Liver (tissue), 9 donors: ENCODE data around the gene DNAH8. TPM values are rescaled to one million over a fixed set of nuclear protein-coding genes. Genes with fewer than 3 reads are reported as not detected.

Experiments used
- DNase-seq: peaks from one replicate; pipeline ENCODE4 v3.0.0-alpha.2; 2017; ENCODE audit warnings: low spot score
- H3K27ac ChIP-seq, 2 donors: one replicate each; pipeline ENCODE4 v1.7.0; 2013; ENCODE audit warnings: inconsistent platforms in 2 of 2, low read length in 2 of 2, control low read depth in 1 of 2, low read depth in 1 of 2, mild to moderate bottlenecking in 1 of 2
- H3K27me3 ChIP-seq, 4 donors: one replicate each; pipeline versions ENCODE4 v1.6.1 to v1.7.0; 2013; ENCODE audit warnings: low read length in 3 of 4, inconsistent platforms in 1 of 4, mild to moderate bottlenecking in 1 of 4, moderate library complexity in 1 of 4; ENCODE audit not compliant: control insufficient read depth in 4 of 4, insufficient read depth in 4 of 4
- H3K36me3 ChIP-seq, 4 donors: one replicate each; pipeline versions ENCODE4 v1.6.1 to v1.7.0; 2013; ENCODE audit warnings: low read length in 3 of 4, mild to moderate bottlenecking in 3 of 4, low read depth in 1 of 4, moderate library complexity in 1 of 4; ENCODE audit not compliant: control insufficient read depth in 4 of 4, insufficient read depth in 3 of 4
- H3K4me1 ChIP-seq, 4 donors: one replicate each; pipeline versions ENCODE4 v1.6.1 to v1.7.0; 2013; ENCODE audit warnings: low read length in 3 of 4, mild to moderate bottlenecking in 3 of 4, moderate library complexity in 1 of 4; ENCODE audit not compliant: control insufficient read depth in 4 of 4, insufficient read depth in 4 of 4
- H3K4me3 ChIP-seq, 3 donors: one replicate each; pipeline versions ENCODE4 v1.6.1 to v1.7.0; 2013; ENCODE audit warnings: low read length in 3 of 3, control low read depth in 1 of 3, low read depth in 1 of 3, mild to moderate bottlenecking in 1 of 3
- H3K9ac ChIP-seq, 2 donors: one replicate each; pipeline ENCODE4 v1.7.0; 2013; ENCODE audit warnings: low read length in 2 of 2, mild to moderate bottlenecking in 2 of 2, moderate library complexity in 2 of 2, control low read depth in 1 of 2, low read depth in 1 of 2
- H3K9me3 ChIP-seq, 4 donors: one replicate each; pipeline versions ENCODE4 v1.6.1 to v1.7.0; 2013; ENCODE audit warnings: low read length in 3 of 4; ENCODE audit not compliant: control insufficient read depth in 4 of 4
- ATF3 ChIP-seq: IDR thresholded peaks from 2 replicates; pipeline ENCODE4 v1.6.1; 2016; ENCODE audit warnings: antibody characterized with exemption
- CTCF ChIP-seq: fragments of 150-350 bp; IDR thresholded peaks from 2 replicates; pipeline ENCODE4 v1.5.1; 2017; ENCODE audit warnings: improper control_type of control experiment, low read depth, low read length; ENCODE audit not compliant: missing input control
- EGR1 ChIP-seq, 2 donors: IDR thresholded peaks; 2 replicates each; pipeline ENCODE4 v1.6.1; 2016 to 2018; ENCODE audit warnings: antibody characterized with exemption in 2 of 2, low read depth in 2 of 2
- FOXA1 ChIP-seq: IDR thresholded peaks from 2 replicates; pipeline ENCODE4 v1.6.1; 2016; ENCODE audit warnings: antibody characterized with exemption
- FOXA2 ChIP-seq: IDR thresholded peaks from 2 replicates; pipeline ENCODE4 v1.6.1; 2016; ENCODE audit warnings: antibody characterized with exemption
- GABPA ChIP-seq, 2 donors: IDR thresholded peaks in 1 of 2; conservative IDR thresholded peaks in 1 of 2; 2 replicates each; pipeline ENCODE4 v1.6.1; 2016; ENCODE audit warnings: antibody characterized with exemption in 2 of 2, mild to moderate bottlenecking in 1 of 2, moderate library complexity in 1 of 2
- HNF4A ChIP-seq, 2 donors: conservative IDR thresholded peaks; 2 replicates each; pipeline ENCODE4 v1.6.1; 2016; ENCODE audit warnings: antibody characterized with exemption in 2 of 2, mild to moderate bottlenecking in 2 of 2
- HNF4G ChIP-seq: IDR thresholded peaks from 2 replicates; pipeline ENCODE4 v1.6.1; 2016; ENCODE audit warnings: antibody characterized with exemption
- JUND ChIP-seq, 2 donors: IDR thresholded peaks; 2 replicates each; pipeline ENCODE4 v1.6.1; 2016; ENCODE audit warnings: antibody characterized with exemption in 2 of 2
- MAX ChIP-seq: IDR thresholded peaks from 2 replicates; pipeline ENCODE4 v1.6.1; 2016; ENCODE audit warnings: antibody characterized with exemption
- NR2F2 ChIP-seq: IDR thresholded peaks from 2 replicates; pipeline ENCODE4 v1.6.1; 2016; ENCODE audit warnings: antibody characterized with exemption
- RAD21 ChIP-seq, 2 donors: IDR thresholded peaks; 2 replicates each; pipeline ENCODE4 v1.6.1; 2016; ENCODE audit warnings: antibody characterized with exemption in 2 of 2, mild to moderate bottlenecking in 2 of 2
- REST ChIP-seq: IDR thresholded peaks from 2 replicates; pipeline ENCODE4 v1.6.1; 2016; ENCODE audit warnings: antibody characterized with exemption, mild to moderate bottlenecking
- RXRA ChIP-seq, 2 donors: IDR thresholded peaks; 2 replicates each; pipeline ENCODE4 v1.6.1; 2017 to 2018; ENCODE audit warnings: antibody characterized with exemption in 2 of 2, mild to moderate bottlenecking in 1 of 2
- SP1 ChIP-seq: IDR thresholded peaks from 2 replicates; pipeline ENCODE4 v1.6.1; 2018; ENCODE audit warnings: antibody characterized with exemption, mild to moderate bottlenecking
- TAF1 ChIP-seq: conservative IDR thresholded peaks from 2 replicates; pipeline ENCODE4 v1.6.1; 2016; ENCODE audit warnings: antibody characterized with exemption, mild to moderate bottlenecking
- YY1 ChIP-seq: IDR thresholded peaks from 2 replicates; pipeline ENCODE4 v1.6.1; 2016; ENCODE audit warnings: antibody characterized with exemption, mild to moderate bottlenecking
- ZBTB33 ChIP-seq: IDR thresholded peaks from 2 replicates; pipeline ENCODE4 v1.6.1; 2016; ENCODE audit warnings: antibody characterized with exemption
- WGBS: extraction: QIAGEN DNeasy Blood & Tissue Kit; methylation state at CpG from one replicate; pipeline ENCODE4 v1.1.7; 2013; 5-methylcytosine and 5-hydroxymethylcytosine counted together
- polyA plus RNA-seq, 2 donors: library from polyadenylated mRNA; stranded (reverse) in 1 of 2; unstranded in 1 of 2; fragments of 200-250 nt in 1 of 2; fragments of >200 nt in 1 of 2; fragmentation: Nextera tagmentation in 1 of 2; extraction: Ambion mirVana in 1 of 2; gene quantifications; one replicate each; pipeline versions ENCODE4 v1.2.1 to v1.2.3, GENCODE V29; 2013 to 2015
- total RNA-seq, 2 donors: library from RNA; depleted of rRNA; stranded (reverse); fragments of >200 nt; gene quantifications; one replicate each; pipeline ENCODE4 v1.2.3, GENCODE V29; 2014
- donor health status: healthy.
- donor health status: healthy.
- donor health status: healthy.
- donor health status: healthy.
- donor health status: healthy.

DNAH8 gene
- total and polyA plus RNA-seq, 4 donors = under 0.01 to 0.05 TPM; not detected in 2

GRCh38 chr6:38856492-38856891 lies 141.4 kb downstream of the DNAH8 start:
- H3K9ac ChIP-seq = no peak overlapping the region
- no peak for DNase-seq
- TF ChIP-seq HNF4A (conservative IDR thresholded peaks at IDR 0.05) (peak; percentile 47 to 56), RXRA (IDR thresholded peaks at IDR 0.05) (no peak), REST (no peak), FOXA1 (no peak), TAF1 (no peak)
- WGBS = 39% methylated on average over 2 of the region's 2 CpGs
- no peaks in the 10 kb centered on the region for H3K9me3 ChIP-seq
- no peaks in the 10 kb centered on the region for H3K27me3 ChIP-seq
- H3K4me1 ChIP-seq = peaks cover 5 to 42% (median 29%) of the 10 kb centered on the region in 4 donors
- H3K36me3 ChIP-seq = no peaks in the 10 kb centered on the region
- H3K4me3 ChIP-seq = no peak overlapping the region
- no peak overlapping the region for H3K27ac ChIP-seq

GRCh38 chr6:38857815-38858214 lies 142.7 kb downstream of the DNAH8 start:
- Histone ChIP-seq H3K36me3 (no peaks in the 10 kb centered on the region), H3K9ac (no peak overlapping the region), H3K9me3 (no peaks in the 10 kb centered on the region), H3K4me3 (no peak overlapping the region), H3K4me1 (peaks cover 7 to 42% (median 31%) of the 10 kb centered on the region in 4 donors), H3K27me3 (no peaks in the 10 kb centered on the region), H3K27ac (no peak overlapping the region)
- DNase-seq = no peak
- 39% methylated on average over 5 of the region's 5 CpGs for WGBS
- TF ChIP-seq CTCF = no peak
- TF ChIP-seq YY1 = no peak
- no peak for TF ChIP-seq TAF1
- no peak for TF ChIP-seq FOXA1
- no peak for TF ChIP-seq NR2F2
- TF ChIP-seq HNF4A (conservative IDR thresholded peaks at IDR 0.05) = no peak
- no peak for TF ChIP-seq SP1
- no peak for TF ChIP-seq ZBTB33
- TF ChIP-seq ATF3 = no peak
- no peak for TF ChIP-seq JUND (IDR thresholded peaks at IDR 0.05)
- TF ChIP-seq HNF4G = no peak
- no peak for TF ChIP-seq EGR1 (IDR thresholded peaks at IDR 0.05; ENCODE audit: low read depth in 2 of 2)
- TF ChIP-seq REST = no peak
- no peak for TF ChIP-seq FOXA2
- TF ChIP-seq GABPA (IDR thresholded peaks at IDR 0.05 in 1 of 2, conservative IDR thresholded peaks at IDR 0.05 in 1 of 2) = no peak
- no peak for TF ChIP-seq RXRA (IDR thresholded peaks at IDR 0.05)
- no peak for TF ChIP-seq MAX
- TF ChIP-seq RAD21 (IDR thresholded peaks at IDR 0.05) = no peak
